ENCODE data around the gene CLEC18B. TPM values are rescaled to one million over a fixed set of nuclear protein-coding genes. Genes with fewer than 3 reads are reported as not detected.
"Not testable (repeated sequence)": the region's sequence is repeated elsewhere in the genome, so short reads cannot be mapped to it uniquely, and the experiment has no call there.

The CLEC18B gene
- total RNA-seq, 3 donors from 2014 or later = 0.16 to 1.6 TPM; not detected in 1

DNA sequence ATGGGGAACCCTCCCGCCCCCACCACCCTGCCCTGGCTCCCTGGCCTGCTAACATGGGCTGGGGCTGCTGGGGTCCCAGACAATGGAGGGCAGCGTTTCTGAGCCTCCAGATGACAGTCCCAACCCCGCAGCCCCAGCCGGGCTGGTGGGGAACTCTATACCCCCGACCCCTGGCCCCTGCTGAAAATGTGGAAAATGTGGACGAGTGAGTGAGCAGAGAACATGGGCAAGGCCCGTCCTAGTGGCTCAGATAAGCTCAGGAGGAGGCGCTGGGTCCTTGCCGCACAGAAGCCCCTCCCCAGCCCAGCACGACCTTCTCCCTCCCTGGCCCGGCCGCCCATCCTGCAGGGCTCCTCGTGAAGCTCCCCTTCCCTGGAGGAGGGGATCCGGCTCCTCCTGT is 1.5 kb downstream of the CLEC18B start:
- H3K9me3 ChIP-seq; H3K4me1 ChIP-seq; H3K36me3 ChIP-seq; H3K27ac ChIP-seq; intact Hi-C loops (cut with DNase I; ENCODE audit: low total_unique reads); H3K27me3 ChIP-seq; H3K4me3 ChIP-seq; DNase-seq (ENCODE audit: low spot score in 2 of 2): not testable (repeated sequence)

DNA sequence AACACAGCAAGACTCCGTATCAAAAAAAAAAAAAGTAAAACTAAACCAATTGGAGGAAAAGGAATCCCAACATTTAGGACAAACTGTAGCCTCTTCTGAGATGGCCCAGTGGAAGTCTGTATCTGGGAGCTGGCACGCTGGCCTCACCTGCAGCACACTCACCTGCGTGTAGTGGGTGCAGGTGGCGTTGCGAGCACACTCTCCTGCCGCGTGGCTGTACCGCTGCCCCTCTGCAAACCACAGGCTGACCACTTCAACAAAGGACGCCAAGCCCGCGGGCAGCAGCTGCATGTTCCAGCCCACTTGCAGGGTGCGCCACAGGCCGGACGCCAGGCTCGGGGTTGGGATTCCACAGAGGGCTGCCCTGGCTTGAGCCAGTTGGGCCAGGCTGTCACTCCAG is 3.4 kb downstream of the CLEC18B start:
- H3K9me3 ChIP-seq; intact Hi-C loops (cut with DNase I; ENCODE audit: low total_unique reads); H3K4me3 ChIP-seq; DNase-seq (ENCODE audit: low spot score in 2 of 2); H3K36me3 ChIP-seq; H3K27ac ChIP-seq; H3K4me1 ChIP-seq; H3K27me3 ChIP-seq: not testable (repeated sequence)

- H3K36me3 ChIP-seq; intact Hi-C loops (cut with DNase I; ENCODE audit: low total_unique reads); H3K27ac ChIP-seq; H3K4me3 ChIP-seq; DNase-seq (ENCODE audit: low spot score in 2 of 2); H3K9me3 ChIP-seq; H3K27me3 ChIP-seq; H3K4me1 ChIP-seq: not testable (repeated sequence)
These were observed 7.4 kb downstream of the CLEC18B start for GRCh38 chr16:74413920-74414319.

DNA sequence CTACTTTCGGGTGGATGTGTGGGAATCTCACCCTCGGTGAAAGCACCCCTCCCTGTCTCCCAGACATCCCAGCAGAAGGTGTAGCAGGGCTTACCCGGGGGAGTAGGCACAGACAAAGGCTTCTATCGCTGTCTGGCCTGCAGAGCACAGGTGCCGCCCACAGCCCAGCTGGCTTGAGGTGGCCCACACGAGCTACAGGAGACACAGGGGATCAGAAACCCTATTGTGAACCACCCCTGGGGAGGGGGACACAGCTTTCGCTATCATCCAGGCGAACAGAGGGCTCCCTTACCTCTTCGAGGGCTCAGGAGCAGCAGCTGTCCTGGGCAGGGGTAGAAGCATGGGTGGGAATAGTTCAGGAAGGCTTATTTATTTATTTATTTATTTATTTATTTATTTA is 7.8 kb downstream of the CLEC18B start:
- DNase-seq (ENCODE audit: low spot score in 2 of 2); H3K27me3 ChIP-seq; intact Hi-C loops (cut with DNase I; ENCODE audit: low total_unique reads); H3K36me3 ChIP-seq; H3K27ac ChIP-seq; H3K9me3 ChIP-seq; H3K4me3 ChIP-seq; H3K4me1 ChIP-seq: not testable (repeated sequence)

DNA sequence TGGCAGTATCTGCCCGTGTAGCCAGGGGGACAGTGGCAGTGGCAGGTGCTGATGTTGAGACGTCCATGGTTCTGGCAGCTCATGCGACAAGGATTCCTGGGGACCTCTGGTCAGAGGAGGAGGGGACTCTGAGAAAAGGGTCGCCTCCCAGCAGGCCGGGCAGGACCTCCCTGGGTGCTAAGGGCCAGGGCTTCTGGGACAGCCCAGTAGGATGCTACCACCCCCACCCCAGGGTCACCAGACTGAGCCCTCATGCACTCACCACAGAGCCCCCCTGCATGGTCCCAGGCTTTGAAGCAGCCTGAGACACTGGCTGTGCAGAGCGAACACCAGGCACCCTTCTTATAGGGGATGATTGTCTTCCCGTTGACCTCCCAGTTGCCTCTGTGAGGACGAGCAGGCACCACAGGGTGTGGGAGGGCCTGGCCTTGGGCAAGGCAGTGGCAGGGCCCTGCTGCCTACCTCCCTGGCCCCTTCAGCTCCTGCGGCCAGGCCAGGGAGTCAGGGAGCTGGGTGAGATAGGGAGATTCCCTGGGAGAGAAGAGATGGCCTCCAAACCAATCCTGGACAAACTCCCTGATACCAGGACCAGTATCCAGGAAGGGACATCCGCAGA is 8.4 kb downstream of the CLEC18B start:
- intact Hi-C loops (cut with DNase I; ENCODE audit: low total_unique reads); H3K4me3 ChIP-seq; H3K4me1 ChIP-seq; H3K36me3 ChIP-seq; DNase-seq (ENCODE audit: low spot score in 2 of 2); H3K27me3 ChIP-seq; H3K27ac ChIP-seq; H3K9me3 ChIP-seq: not testable (repeated sequence)

DNA sequence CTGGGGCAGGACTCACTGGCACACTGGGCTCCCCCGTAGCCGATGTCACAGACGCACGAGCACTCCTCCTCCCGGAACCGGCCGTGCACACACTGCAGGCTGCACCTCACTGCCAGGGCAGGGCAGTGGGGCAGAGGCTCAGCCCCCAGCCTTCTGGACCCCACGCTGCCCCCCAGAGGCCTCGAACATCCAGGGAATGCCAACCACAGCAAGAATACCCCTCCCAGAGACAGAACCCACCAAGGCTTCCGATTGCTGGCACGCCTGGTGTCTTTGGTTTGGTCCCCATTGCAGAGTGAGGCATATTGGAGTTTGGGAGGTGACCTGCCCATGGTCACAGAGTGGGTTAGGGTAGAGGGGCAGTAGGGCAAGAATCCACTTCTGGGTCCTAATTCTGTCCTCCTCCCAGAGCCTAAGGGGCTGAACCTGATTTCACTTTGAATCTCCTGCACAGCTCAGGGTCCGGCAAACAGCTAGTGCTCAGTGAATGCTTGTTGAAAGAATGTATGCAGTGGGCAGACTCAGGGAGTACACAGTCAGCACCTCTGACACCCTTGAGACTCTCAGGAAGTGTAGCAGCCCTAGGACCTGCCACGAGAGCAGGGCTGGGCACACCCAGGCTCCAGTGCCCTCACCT is 9.0 kb downstream of the CLEC18B start:
- H3K27me3 ChIP-seq; H3K27ac ChIP-seq; intact Hi-C loops (cut with DNase I; ENCODE audit: low total_unique reads); H3K4me3 ChIP-seq; H3K9me3 ChIP-seq; DNase-seq (ENCODE audit: low spot score in 2 of 2); H3K36me3 ChIP-seq; H3K4me1 ChIP-seq: not testable (repeated sequence)

GRCh38 chr16:74410981-74411380 is 10.3 kb downstream of the CLEC18B start:
- DNase-seq (ENCODE audit: low spot score in 2 of 2); H3K27ac ChIP-seq; H3K27me3 ChIP-seq; H3K4me1 ChIP-seq; H3K4me3 ChIP-seq; intact Hi-C loops (cut with DNase I; ENCODE audit: low total_unique reads); H3K9me3 ChIP-seq; H3K36me3 ChIP-seq: not testable (repeated sequence)

- H3K27ac ChIP-seq; H3K27me3 ChIP-seq; H3K4me3 ChIP-seq; H3K4me1 ChIP-seq; H3K36me3 ChIP-seq; intact Hi-C loops (cut with DNase I; ENCODE audit: low total_unique reads); DNase-seq (ENCODE audit: low spot score in 2 of 2); H3K9me3 ChIP-seq: not testable (repeated sequence)
These were observed 11.0 kb downstream of the CLEC18B start for GRCh38 chr16:74410057-74410957.

- H3K4me3 ChIP-seq; H3K4me1 ChIP-seq; H3K36me3 ChIP-seq; H3K9me3 ChIP-seq; H3K27me3 ChIP-seq; intact Hi-C loops (cut with DNase I; ENCODE audit: low total_unique reads); H3K27ac ChIP-seq; DNase-seq (ENCODE audit: low spot score in 2 of 2): not testable (repeated sequence)
These were observed 11.9 kb downstream of the CLEC18B start for GRCh38 chr16:74409185-74409981.

GRCh38 chr16:74407362-74407705 is 13.9 kb downstream of the CLEC18B start:
- DNase-seq (ENCODE audit: low spot score in 2 of 2); H3K9me3 ChIP-seq; H3K36me3 ChIP-seq; H3K27me3 ChIP-seq; H3K4me1 ChIP-seq; intact Hi-C loops (cut with DNase I; ENCODE audit: low total_unique reads): not testable (repeated sequence)
- Histone ChIP-seq H3K27ac (peak overlapping the region; percentile 77 to 93), H3K4me3 (peak overlapping the region; percentile 42 to 70 (median 50))

DNA sequence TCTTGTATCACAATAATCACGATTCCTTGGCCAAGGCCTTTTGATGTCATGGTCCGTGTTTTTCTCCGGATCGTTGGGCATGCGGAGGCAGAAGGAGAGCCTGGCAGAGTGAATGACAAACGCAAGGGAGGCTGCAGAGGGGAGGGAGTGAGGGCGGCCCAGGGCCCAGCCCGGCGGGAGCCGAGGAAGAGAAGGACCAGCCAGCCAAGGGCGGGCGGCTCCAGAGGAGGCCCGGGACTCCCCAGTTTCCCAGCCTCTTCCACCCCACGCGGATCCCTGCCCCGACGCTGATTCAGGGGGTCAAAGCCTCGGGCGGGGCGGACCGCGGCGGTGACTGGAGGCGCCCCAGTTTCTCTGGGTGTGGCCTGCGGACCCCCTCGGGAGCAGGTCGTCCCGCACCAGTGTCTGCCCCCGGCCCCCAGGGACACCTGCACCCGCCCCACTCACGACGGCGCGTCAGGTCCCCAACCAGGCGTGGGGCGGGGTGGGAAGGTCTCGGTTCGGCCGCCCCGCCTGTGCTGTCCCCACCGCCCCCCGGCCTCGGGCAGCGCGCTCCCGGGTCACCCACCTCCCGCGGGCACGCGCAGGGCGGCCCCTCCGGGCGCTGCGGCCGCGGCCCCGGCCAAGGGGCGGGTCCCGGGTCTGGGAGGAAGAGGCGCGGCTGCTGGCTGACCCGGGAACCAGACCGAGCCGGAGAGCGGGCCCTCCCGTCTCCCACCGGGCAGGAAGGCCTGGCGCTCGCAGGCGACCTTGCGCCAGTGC is 14.5 kb downstream of the CLEC18B start:
- peak overlapping the region; percentile 42 to 70 (median 50) for H3K4me3 ChIP-seq
- H3K4me1 ChIP-seq; H3K9me3 ChIP-seq; H3K27me3 ChIP-seq; intact Hi-C loops (cut with DNase I; ENCODE audit: low total_unique reads); H3K36me3 ChIP-seq; DNase-seq (ENCODE audit: low spot score in 2 of 2): not testable (repeated sequence)
- H3K27ac ChIP-seq = peak overlapping the region; percentile 77 to 93

GRCh38 chr16:74404148-74404933 is 16.9 kb downstream of the CLEC18B start:
- H3K36me3 ChIP-seq; DNase-seq (ENCODE audit: low spot score in 2 of 2); H3K27me3 ChIP-seq; H3K4me1 ChIP-seq; H3K27ac ChIP-seq; H3K9me3 ChIP-seq; intact Hi-C loops (cut with DNase I; ENCODE audit: low total_unique reads); H3K4me3 ChIP-seq: not testable (repeated sequence)

Measured in breast epithelium (tissue), 4 donors.